ENCODE measurements around the gene NCOR2.

- no peak for TF ChIP-seq CTCF (IDR thresholded peaks at IDR 0.05)
- TF ChIP-seq POLR2A (IDR thresholded peaks at IDR 0.05) = no peak
Observed at GRCh38 chr12:124556074-124556466, 11.3 kb downstream of the NCOR2 start.

All from right lobe of liver (tissue), 4 donors.